ENCODE measurements around the gene ZNRF4. TPM values are rescaled to one million over a fixed set of nuclear protein-coding genes. Genes with fewer than 3 reads are reported as not detected.

ZNRF4 gene
- total RNA-seq, 1 experiment from 2014 or later, result not detected

DNA sequence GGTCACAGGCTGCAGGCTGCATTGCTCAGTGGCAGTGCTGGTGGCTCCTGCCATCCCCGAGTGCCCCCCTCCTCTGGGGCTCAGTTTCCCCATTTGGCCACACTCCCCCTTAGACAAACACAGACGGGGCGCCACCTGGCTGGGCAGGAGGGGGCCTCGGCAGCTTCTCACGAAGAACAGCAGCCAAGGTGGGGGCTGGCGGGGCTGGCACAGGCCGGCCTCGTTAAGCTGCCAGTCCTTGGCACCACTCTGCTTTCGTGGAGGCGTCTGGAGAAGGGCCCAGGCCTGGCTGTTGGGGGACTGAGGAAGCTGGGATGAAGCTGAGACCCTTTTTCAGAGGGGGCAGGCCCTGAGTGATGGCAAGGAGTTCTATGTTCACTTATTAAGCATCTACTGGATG is 3.7 kb upstream of the ZNRF4 start (continued):
- TF ChIP-seq ZNF138 (CRISPR knock-in tag; conservative IDR thresholded peaks at IDR 0.05) (no peak), RORB (CRISPR knock-in tag; IDR thresholded peaks at IDR 0.05) (no peak), TP53 (CRISPR knock-in tag; IDR thresholded peaks at IDR 0.05) (no peak)
- TF ChIP-seq, protein P1, sequence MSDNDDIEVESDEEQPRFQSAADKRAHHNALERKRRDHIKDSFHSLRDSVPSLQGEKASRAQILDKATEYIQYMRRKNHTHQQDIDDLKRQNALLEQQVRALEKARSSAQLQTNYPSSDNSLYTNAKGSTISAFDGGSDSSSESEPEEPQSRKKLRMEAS (CRISPR knock-in tag; IDR thresholded peaks at IDR 0.05), result no peak

GRCh38 chr19:5452594-5453565 is 2.3 kb upstream of the ZNRF4 start:
- no peaks in the 10 kb centered on the region for H3K36me3 Mint-ChIP-seq
- DNase-seq (ENCODE audit: low spot score), result no peak
- TF ChIP-seq ZNF671 (CRISPR knock-in tag; IDR thresholded peaks at IDR 0.05), result no peak
- no peak for TF ChIP-seq FOXK1 (CRISPR knock-in tag; IDR thresholded peaks at IDR 0.05)
- TF ChIP-seq PRRX2 (CRISPR knock-in tag; IDR thresholded peaks at IDR 0.05), result no peak
- TF ChIP-seq NR2C2 (CRISPR knock-in tag; IDR thresholded peaks at IDR 0.05), result no peak
- TF ChIP-seq E2F5 (CRISPR knock-in tag; IDR thresholded peaks at IDR 0.05), result no peak
- no peak for TF ChIP-seq AFF4 (CRISPR knock-in tag; IDR thresholded peaks at IDR 0.05; ENCODE audit: borderline replicate concordance)
- no peak for TF ChIP-seq MLX (CRISPR knock-in tag; IDR thresholded peaks at IDR 0.05)
- no peak for TF ChIP-seq OVOL2 (CRISPR knock-in tag; IDR thresholded peaks at IDR 0.05; ENCODE audit: borderline replicate concordance)
- TF ChIP-seq, protein P2, sequence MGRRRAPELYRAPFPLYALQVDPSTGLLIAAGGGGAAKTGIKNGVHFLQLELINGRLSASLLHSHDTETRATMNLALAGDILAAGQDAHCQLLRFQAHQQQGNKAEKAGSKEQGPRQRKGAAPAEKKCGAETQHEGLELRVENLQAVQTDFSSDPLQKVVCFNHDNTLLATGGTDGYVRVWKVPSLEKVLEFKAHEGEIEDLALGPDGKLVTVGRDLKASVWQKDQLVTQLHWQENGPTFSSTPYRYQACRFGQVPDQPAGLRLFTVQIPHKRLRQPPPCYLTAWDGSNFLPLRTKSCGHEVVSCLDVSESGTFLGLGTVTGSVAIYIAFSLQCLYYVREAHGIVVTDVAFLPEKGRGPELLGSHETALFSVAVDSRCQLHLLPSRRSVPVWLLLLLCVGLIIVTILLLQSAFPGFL (CRISPR knock-in tag; IDR thresholded peaks at IDR 0.05; ENCODE audit: borderline replicate concordance), result no peak
- TF ChIP-seq USF2 (CRISPR knock-in tag; IDR thresholded peaks at IDR 0.05), result peak; percentile 92
- TF ChIP-seq, protein P3, sequence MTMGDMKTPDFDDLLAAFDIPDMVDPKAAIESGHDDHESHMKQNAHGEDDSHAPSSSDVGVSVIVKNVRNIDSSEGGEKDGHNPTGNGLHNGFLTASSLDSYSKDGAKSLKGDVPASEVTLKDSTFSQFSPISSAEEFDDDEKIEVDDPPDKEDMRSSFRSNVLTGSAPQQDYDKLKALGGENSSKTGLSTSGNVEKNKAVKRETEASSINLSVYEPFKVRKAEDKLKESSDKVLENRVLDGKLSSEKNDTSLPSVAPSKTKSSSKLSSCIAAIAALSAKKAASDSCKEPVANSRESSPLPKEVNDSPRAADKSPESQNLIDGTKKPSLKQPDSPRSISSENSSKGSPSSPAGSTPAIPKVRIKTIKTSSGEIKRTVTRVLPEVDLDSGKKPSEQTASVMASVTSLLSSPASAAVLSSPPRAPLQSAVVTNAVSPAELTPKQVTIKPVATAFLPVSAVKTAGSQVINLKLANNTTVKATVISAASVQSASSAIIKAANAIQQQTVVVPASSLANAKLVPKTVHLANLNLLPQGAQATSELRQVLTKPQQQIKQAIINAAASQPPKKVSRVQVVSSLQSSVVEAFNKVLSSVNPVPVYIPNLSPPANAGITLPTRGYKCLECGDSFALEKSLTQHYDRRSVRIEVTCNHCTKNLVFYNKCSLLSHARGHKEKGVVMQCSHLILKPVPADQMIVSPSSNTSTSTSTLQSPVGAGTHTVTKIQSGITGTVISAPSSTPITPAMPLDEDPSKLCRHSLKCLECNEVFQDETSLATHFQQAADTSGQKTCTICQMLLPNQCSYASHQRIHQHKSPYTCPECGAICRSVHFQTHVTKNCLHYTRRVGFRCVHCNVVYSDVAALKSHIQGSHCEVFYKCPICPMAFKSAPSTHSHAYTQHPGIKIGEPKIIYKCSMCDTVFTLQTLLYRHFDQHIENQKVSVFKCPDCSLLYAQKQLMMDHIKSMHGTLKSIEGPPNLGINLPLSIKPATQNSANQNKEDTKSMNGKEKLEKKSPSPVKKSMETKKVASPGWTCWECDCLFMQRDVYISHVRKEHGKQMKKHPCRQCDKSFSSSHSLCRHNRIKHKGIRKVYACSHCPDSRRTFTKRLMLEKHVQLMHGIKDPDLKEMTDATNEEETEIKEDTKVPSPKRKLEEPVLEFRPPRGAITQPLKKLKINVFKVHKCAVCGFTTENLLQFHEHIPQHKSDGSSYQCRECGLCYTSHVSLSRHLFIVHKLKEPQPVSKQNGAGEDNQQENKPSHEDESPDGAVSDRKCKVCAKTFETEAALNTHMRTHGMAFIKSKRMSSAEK (CRISPR knock-in tag; IDR thresholded peaks at IDR 0.05; ENCODE audit: borderline replicate concordance), result no peak
- TF ChIP-seq GTF2I (CRISPR knock-in tag; conservative IDR thresholded peaks at IDR 0.05), result peak; percentile 86
- TF ChIP-seq, protein P4, sequence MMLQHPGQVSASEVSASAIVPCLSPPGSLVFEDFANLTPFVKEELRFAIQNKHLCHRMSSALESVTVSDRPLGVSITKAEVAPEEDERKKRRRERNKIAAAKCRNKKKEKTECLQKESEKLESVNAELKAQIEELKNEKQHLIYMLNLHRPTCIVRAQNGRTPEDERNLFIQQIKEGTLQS (CRISPR knock-in tag; conservative IDR thresholded peaks at IDR 0.05), result no peak
- TF ChIP-seq ZNF219 (CRISPR knock-in tag; IDR thresholded peaks at IDR 0.05; ENCODE audit: borderline replicate concordance), result no peak
- TF ChIP-seq, protein P1 (CRISPR knock-in tag; IDR thresholded peaks at IDR 0.05), result no peak
- no peak for TF ChIP-seq ZBTB21 (CRISPR knock-in tag; IDR thresholded peaks at IDR 0.05; ENCODE audit: borderline replicate concordance)
- no peak for TF ChIP-seq JAZF1 (CRISPR knock-in tag; IDR thresholded peaks at IDR 0.05)
- peak; percentile 55 for TF ChIP-seq NFYB (CRISPR knock-in tag; conservative IDR thresholded peaks at IDR 0.05; ENCODE audit: low read depth)

More at GRCh38 chr19:5452594-5453565, 2.3 kb upstream of the ZNRF4 start:
- H3K27me3 Mint-ChIP-seq (ENCODE audit: low read depth), result peaks cover 16% of the 10 kb centered on the region
- peaks cover 5% of the 10 kb centered on the region for H3K9me3 Mint-ChIP-seq
- no peak overlapping the region for H3K27ac Mint-ChIP-seq
- ATAC-seq, result peak; percentile 51
- CTCF ChIA-PET, result interaction anchor here (1.0 kb wide), 1 partner anchor 75 kb away, joined by 4 read pairs; no protein-coding TSS in a partner anchor
- POLR2A ChIA-PET, result no interaction called here
- H3K4me1 Mint-ChIP-seq, result peaks cover 2% of the 10 kb centered on the region; the same call in 1 of the 2 replicates
- H3K4me3 Mint-ChIP-seq, result no peak overlapping the region

Data from WTC11 (cell line).